ENCODE measurements around the gene ADAMTS2. TPM values are rescaled to one million over a fixed set of nuclear protein-coding genes. Genes with fewer than 3 reads are reported as not detected.

ADAMTS2 gene
- polyA plus RNA-seq, 1 donor = 5.9 TPM

- H3K4me3 ChIP-seq (ENCODE audit: low read length) = no peak overlapping the region
- 84% methylated on average over 5 of the region's 36 CpGs for WGBS (ENCODE audit: insufficient coverage, low lambda C conversion rate)
- DNase-seq = no peak
Observed at GRCh38 chr5:179195561-179196404, 149.5 kb downstream of the ADAMTS2 start.

GRCh38 chr5:179194941-179195381 lies 150.3 kb downstream of the ADAMTS2 start:
- Histone ChIP-seq H3K4me1 (ENCODE audit: control insufficient read depth, insufficient read depth, low read length) (no peaks in the 10 kb centered on the region), H3K9me3 (ENCODE audit: control insufficient read depth, low read depth, low read length) (no peaks in the 10 kb centered on the region), H3K4me3 (ENCODE audit: low read length) (no peak overlapping the region), H3K36me3 (ENCODE audit: control insufficient read depth, insufficient read depth, low read length) (no peaks in the 10 kb centered on the region), H3K27ac (ENCODE audit: low read length) (no peak overlapping the region), H3K27me3 (ENCODE audit: control insufficient read depth, insufficient read depth, low read length) (no peaks in the 10 kb centered on the region)
- no CpG with 5 or more reads among the region's 19 CpGs for WGBS (ENCODE audit: insufficient coverage, low lambda C conversion rate)
- DNase-seq = no peak

More at GRCh38 chr5:179195561-179196404, 149.5 kb downstream of the ADAMTS2 start:
- H3K27ac ChIP-seq (ENCODE audit: low read length) = no peak overlapping the region
- H3K4me1 ChIP-seq (ENCODE audit: control insufficient read depth, insufficient read depth, low read length) = no peaks in the 10 kb centered on the region
- H3K27me3 ChIP-seq (ENCODE audit: control insufficient read depth, insufficient read depth, low read length) = no peaks in the 10 kb centered on the region
- H3K36me3 ChIP-seq (ENCODE audit: control insufficient read depth, insufficient read depth, low read length) = no peaks in the 10 kb centered on the region
- H3K9me3 ChIP-seq (ENCODE audit: control insufficient read depth, low read depth, low read length) = no peaks in the 10 kb centered on the region

- H3K36me3 ChIP-seq (ENCODE audit: control insufficient read depth, insufficient read depth, low read length) = no peaks in the 10 kb centered on the region
- no peaks in the 10 kb centered on the region for H3K27me3 ChIP-seq (ENCODE audit: control insufficient read depth, insufficient read depth, low read length)
- H3K27ac ChIP-seq (ENCODE audit: low read length) = no peak overlapping the region
- no peaks in the 10 kb centered on the region for H3K9me3 ChIP-seq (ENCODE audit: control insufficient read depth, low read depth, low read length)
- H3K4me3 ChIP-seq (ENCODE audit: low read length) = no peak overlapping the region
- no CpG with 5 or more reads among the region's 15 CpGs for WGBS (ENCODE audit: insufficient coverage, low lambda C conversion rate)
- H3K4me1 ChIP-seq (ENCODE audit: control insufficient read depth, insufficient read depth, low read length) = no peaks in the 10 kb centered on the region
- no peak for DNase-seq
Observed at GRCh38 chr5:179194201-179194910, 150.9 kb downstream of the ADAMTS2 start.

GRCh38 chr5:179193746-179194145 lies 151.5 kb downstream of the ADAMTS2 start:
- Histone ChIP-seq H3K27me3 (ENCODE audit: control insufficient read depth, insufficient read depth, low read length) (no peaks in the 10 kb centered on the region), H3K4me3 (ENCODE audit: low read length) (no peak overlapping the region), H3K9me3 (ENCODE audit: control insufficient read depth, low read depth, low read length) (no peaks in the 10 kb centered on the region), H3K36me3 (ENCODE audit: control insufficient read depth, insufficient read depth, low read length) (no peaks in the 10 kb centered on the region), H3K27ac (ENCODE audit: low read length) (no peak overlapping the region), H3K4me1 (ENCODE audit: control insufficient read depth, insufficient read depth, low read length) (no peaks in the 10 kb centered on the region)
- WGBS (ENCODE audit: insufficient coverage, low lambda C conversion rate) = no CpG with 5 or more reads among the region's 11 CpGs
- no peak for DNase-seq

GRCh38 chr5:179192891-179193470 lies 152.3 kb downstream of the ADAMTS2 start:
- Histone ChIP-seq H3K27ac (ENCODE audit: low read length) (no peak overlapping the region), H3K27me3 (ENCODE audit: control insufficient read depth, insufficient read depth, low read length) (no peaks in the 10 kb centered on the region), H3K9me3 (ENCODE audit: control insufficient read depth, low read depth, low read length) (no peaks in the 10 kb centered on the region), H3K4me3 (ENCODE audit: low read length) (no peak overlapping the region), H3K4me1 (ENCODE audit: control insufficient read depth, insufficient read depth, low read length) (no peaks in the 10 kb centered on the region), H3K36me3 (ENCODE audit: control insufficient read depth, insufficient read depth, low read length) (no peaks in the 10 kb centered on the region)
- DNase-seq = no peak
- 60% methylated on average over 3 of the region's 22 CpGs for WGBS (ENCODE audit: insufficient coverage, low lambda C conversion rate)

- H3K9me3 ChIP-seq (ENCODE audit: control insufficient read depth, low read depth, low read length) = no peaks in the 10 kb centered on the region
- no peaks in the 10 kb centered on the region for H3K4me1 ChIP-seq (ENCODE audit: control insufficient read depth, insufficient read depth, low read length)
- H3K36me3 ChIP-seq (ENCODE audit: control insufficient read depth, insufficient read depth, low read length) = no peaks in the 10 kb centered on the region
- no CpG with 5 or more reads among the region's 20 CpGs for WGBS (ENCODE audit: insufficient coverage, low lambda C conversion rate)
- no peak overlapping the region for H3K4me3 ChIP-seq (ENCODE audit: low read length)
- DNase-seq = no peak
- no peak overlapping the region for H3K27ac ChIP-seq (ENCODE audit: low read length)
- no peaks in the 10 kb centered on the region for H3K27me3 ChIP-seq (ENCODE audit: control insufficient read depth, insufficient read depth, low read length)
Observed at GRCh38 chr5:179192185-179192890, 152.9 kb downstream of the ADAMTS2 start.

DNA sequence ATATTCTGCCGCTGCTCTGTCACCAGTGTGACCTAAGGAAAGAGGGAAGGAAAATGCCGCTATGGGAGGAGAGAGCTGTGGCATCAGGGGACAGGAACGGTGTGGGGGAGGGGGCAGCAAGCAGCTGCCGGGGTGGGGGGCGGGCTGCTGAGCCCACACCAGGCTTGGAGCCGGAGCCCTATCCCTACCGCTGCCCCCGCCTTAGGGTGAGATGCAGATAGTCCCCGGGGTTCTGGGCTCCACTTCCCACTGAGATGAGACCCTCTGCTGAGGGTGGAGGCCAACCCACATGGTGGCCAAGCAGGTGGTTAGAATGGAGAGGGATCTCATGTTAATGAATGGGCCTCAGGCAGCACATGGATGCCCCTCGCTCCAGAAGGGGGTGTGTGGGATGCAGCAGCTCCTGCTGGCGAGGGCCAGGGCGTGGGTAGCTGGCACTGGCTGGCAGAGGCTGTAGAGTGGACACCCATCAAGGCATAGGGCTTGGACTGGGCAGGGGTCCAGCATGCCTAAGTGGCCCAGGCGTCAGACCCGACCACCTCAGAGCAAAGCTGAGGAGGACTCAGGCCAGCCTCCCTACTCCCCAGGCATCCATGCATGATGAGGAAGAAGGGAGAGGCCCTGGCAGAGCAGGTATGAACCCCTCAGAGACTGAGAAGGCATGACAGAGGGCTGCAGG lies 153.6 kb downstream of the ADAMTS2 start:
- WGBS (ENCODE audit: insufficient coverage, low lambda C conversion rate) = no CpG with 5 or more reads among the region's 14 CpGs
- no peaks in the 10 kb centered on the region for H3K9me3 ChIP-seq (ENCODE audit: control insufficient read depth, low read depth, low read length)
- no peak for DNase-seq
- no peaks in the 10 kb centered on the region for H3K36me3 ChIP-seq (ENCODE audit: control insufficient read depth, insufficient read depth, low read length)
- H3K27ac ChIP-seq (ENCODE audit: low read length) = no peak overlapping the region
- no peaks in the 10 kb centered on the region for H3K27me3 ChIP-seq (ENCODE audit: control insufficient read depth, insufficient read depth, low read length)
- H3K4me3 ChIP-seq (ENCODE audit: low read length) = no peak overlapping the region
- no peaks in the 10 kb centered on the region for H3K4me1 ChIP-seq (ENCODE audit: control insufficient read depth, insufficient read depth, low read length)

DNA sequence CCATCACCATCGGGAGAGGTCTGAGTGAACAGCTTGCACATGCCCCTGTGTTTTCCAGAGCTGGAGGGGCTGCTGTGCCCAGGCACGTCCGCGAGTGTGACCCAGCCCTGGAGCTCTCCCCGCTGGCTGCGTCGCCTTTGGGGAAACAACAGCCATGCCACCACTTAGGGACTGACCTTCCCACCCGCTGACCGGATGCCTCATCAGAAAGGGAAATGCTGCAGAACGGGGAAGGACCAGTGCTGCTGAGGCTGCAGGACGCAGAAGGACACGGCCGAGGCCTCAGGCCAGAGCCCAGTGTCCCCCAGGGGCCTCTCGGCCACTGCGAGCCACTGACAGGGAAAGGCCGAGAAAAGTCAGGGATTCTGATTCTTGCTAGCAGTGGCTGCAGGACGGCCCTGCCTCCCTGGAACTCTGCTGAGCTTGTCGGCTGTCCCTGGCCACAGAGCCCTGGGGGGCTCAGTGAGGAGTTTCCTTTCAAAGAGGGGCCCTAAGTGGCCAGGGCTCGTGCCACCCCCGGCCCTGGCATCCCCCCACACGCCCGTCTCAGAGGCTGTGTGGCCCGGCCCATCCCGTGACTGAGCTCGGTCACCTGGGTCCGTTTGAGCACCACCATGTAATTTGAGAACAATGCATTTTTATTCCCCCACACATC lies 154.3 kb downstream of the ADAMTS2 start:
- Histone ChIP-seq H3K4me3 (ENCODE audit: low read length) (no peak overlapping the region), H3K9me3 (ENCODE audit: control insufficient read depth, low read depth, low read length) (no peaks in the 10 kb centered on the region), H3K4me1 (ENCODE audit: control insufficient read depth, insufficient read depth, low read length) (no peaks in the 10 kb centered on the region), H3K36me3 (ENCODE audit: control insufficient read depth, insufficient read depth, low read length) (no peaks in the 10 kb centered on the region), H3K27me3 (ENCODE audit: control insufficient read depth, insufficient read depth, low read length) (no peaks in the 10 kb centered on the region), H3K27ac (ENCODE audit: low read length) (no peak overlapping the region)
- no peak for DNase-seq
- no CpG with 5 or more reads among the region's 26 CpGs for WGBS (ENCODE audit: insufficient coverage, low lambda C conversion rate)

DNA sequence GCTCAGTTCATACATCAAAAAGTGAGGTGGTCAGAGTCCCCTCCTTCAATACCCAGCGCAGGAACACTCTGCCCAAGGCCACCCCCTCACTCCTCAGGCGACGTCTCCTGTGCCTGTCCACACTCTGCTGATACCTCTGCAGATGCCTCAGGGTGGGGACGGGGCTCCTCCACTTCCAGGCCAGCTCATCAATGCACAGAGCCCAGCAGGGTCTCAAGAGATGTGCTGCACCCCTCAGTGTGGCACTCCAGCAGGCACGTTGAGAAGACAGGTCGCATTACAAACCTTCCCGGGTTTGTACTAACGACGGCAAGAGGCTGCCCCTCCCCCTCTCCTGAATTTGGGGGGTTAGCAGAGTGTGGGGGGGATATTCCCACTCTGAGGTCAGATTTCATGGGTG lies 156.6 kb downstream of the ADAMTS2 start:
- Histone ChIP-seq H3K9me3 (ENCODE audit: control insufficient read depth, low read depth, low read length) (no peaks in the 10 kb centered on the region), H3K36me3 (ENCODE audit: control insufficient read depth, insufficient read depth, low read length) (no peaks in the 10 kb centered on the region), H3K27ac (ENCODE audit: low read length) (no peak overlapping the region), H3K27me3 (ENCODE audit: control insufficient read depth, insufficient read depth, low read length) (no peaks in the 10 kb centered on the region), H3K4me3 (ENCODE audit: low read length) (no peak overlapping the region), H3K4me1 (ENCODE audit: control insufficient read depth, insufficient read depth, low read length) (no peaks in the 10 kb centered on the region)
- no peak for DNase-seq
- WGBS (ENCODE audit: insufficient coverage, low lambda C conversion rate) = no CpG with 5 or more reads among the region's 9 CpGs
